ENCODE results near the gene ELMO3.

Gene ELMO3

GRCh38 chr16:67164599-67165061 is 34.3 kb upstream of the ELMO3 start, which contains the start of gene HSF4:
HSF4 (plus strand) TSS chr16:67164745; CDS start chr16:67164812, 67 bp downstream.
- no peak for TF ChIP-seq GABPA (IDR thresholded peaks at IDR 0.05; ENCODE audit: low read depth)
- no peak for TF ChIP-seq SPI1 (IDR thresholded peaks at IDR 0.05; ENCODE audit: borderline replicate concordance, low read depth)
- TF ChIP-seq CTCF (IDR thresholded peaks at IDR 0.05; ENCODE audit: insufficient read depth, low read length), result no peak
- TF ChIP-seq POLR2AphosphoS5 (IDR thresholded peaks at IDR 0.05; ENCODE audit: low read depth), result no peak
- TF ChIP-seq REST (IDR thresholded peaks at IDR 0.05; ENCODE audit: insufficient replicate concordance, low read depth), result no peak
- Histone ChIP-seq H3K27me3 (ENCODE audit: insufficient read depth, poor library complexity, severe bottlenecking) (peaks cover 55% of the 10 kb centered on the region), H3K4me3 (replicated peaks; ENCODE audit: insufficient read depth, low read length) (peak within 1 kb of the TSS; percentile 32), H3K27ac (replicated peaks) (no peak within 1 kb of the TSS)
- DNase-seq (ENCODE audit: low read depth in 1 of 2, low spot score in 1 of 2), result no peak

- Histone ChIP-seq H3K27me3 (ENCODE audit: insufficient read depth, poor library complexity, severe bottlenecking) (peaks cover 60% of the 10 kb centered on the region), H3K27ac (replicated peaks) (no peak overlapping the region), H3K4me3 (replicated peaks; ENCODE audit: insufficient read depth, low read length) (no peak overlapping the region)
- DNase-seq (ENCODE audit: low read depth in 1 of 2, low spot score in 1 of 2), result no peak
- TF ChIP-seq CTCF (IDR thresholded peaks at IDR 0.05; ENCODE audit: insufficient read depth, low read length), result no peak
- no peak for TF ChIP-seq REST (IDR thresholded peaks at IDR 0.05; ENCODE audit: insufficient replicate concordance, low read depth)
- TF ChIP-seq GABPA (IDR thresholded peaks at IDR 0.05; ENCODE audit: low read depth), result no peak
- TF ChIP-seq SPI1 (IDR thresholded peaks at IDR 0.05; ENCODE audit: borderline replicate concordance, low read depth), result no peak
- TF ChIP-seq POLR2AphosphoS5 (IDR thresholded peaks at IDR 0.05; ENCODE audit: low read depth), result no peak
Measured at GRCh38 chr16:67165121-67166078, 33.5 kb upstream of the ELMO3 start.

- Histone ChIP-seq H3K27ac (replicated peaks) (no peak overlapping the region), H3K27me3 (ENCODE audit: insufficient read depth, poor library complexity, severe bottlenecking) (peaks cover 66% of the 10 kb centered on the region), H3K4me3 (replicated peaks; ENCODE audit: insufficient read depth, low read length) (no peak overlapping the region)
- no peak for DNase-seq (ENCODE audit: low read depth in 1 of 2, low spot score in 1 of 2)
- TF ChIP-seq CTCF (IDR thresholded peaks at IDR 0.05; ENCODE audit: insufficient read depth, low read length) (no peak), REST (IDR thresholded peaks at IDR 0.05; ENCODE audit: insufficient replicate concordance, low read depth) (no peak), POLR2AphosphoS5 (IDR thresholded peaks at IDR 0.05; ENCODE audit: low read depth) (no peak), GABPA (IDR thresholded peaks at IDR 0.05; ENCODE audit: low read depth) (no peak), SPI1 (IDR thresholded peaks at IDR 0.05; ENCODE audit: borderline replicate concordance, low read depth) (no peak)
Measured at GRCh38 chr16:67166110-67166547, 32.8 kb upstream of the ELMO3 start.

Measured in HL-60 (cell line).